Measurements from ENCODE around the gene WNK4.
A peak's percentile ranks its signal among the peaks of the same experiment; 100 is the strongest.

Gene WNK4

DNA sequence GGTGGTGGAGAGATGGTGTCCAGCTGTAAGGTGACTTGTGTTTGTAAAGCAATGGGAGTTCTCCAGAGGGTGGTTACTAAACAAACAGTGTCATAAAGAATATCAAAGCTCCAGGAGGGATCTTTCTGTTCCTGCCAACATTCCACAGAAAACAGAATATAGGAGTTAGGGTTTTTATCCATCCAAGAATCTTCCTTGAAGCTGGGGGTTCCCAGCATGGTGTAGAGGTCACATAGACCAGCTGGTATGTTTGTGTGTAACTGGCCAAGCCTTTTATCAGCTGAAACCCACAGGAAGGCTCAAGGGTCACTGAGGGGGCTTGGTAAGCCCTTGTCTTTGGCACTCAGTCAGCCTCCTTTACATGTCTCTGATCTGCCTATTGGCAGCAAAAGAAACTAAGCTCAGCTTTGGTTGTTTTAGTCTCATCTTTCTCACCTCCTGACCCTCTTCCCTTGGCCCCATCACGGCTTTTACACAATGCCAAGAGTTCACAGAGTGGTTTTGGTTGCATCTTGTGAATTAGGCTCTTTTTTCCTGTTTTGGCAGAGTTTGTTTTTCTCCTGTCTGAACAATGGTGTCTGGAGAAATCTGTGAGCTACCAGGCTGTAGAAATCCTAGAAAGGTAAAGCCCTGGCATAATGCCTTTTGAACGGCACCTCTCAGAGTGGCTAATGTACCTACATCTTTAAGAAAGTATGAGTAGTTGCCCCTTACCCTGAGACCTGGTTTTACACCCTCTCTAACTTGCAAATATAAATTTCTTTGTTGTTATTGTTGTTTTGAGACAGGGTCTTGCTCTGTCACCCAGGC, 22.9 kb downstream of the WNK4 start:
- Histone ChIP-seq H3K27ac (ENCODE audit: low read length) (no peak overlapping the region), H3K9me3 (ENCODE audit: control insufficient read depth in 1 of 2, low read length in 2 of 2) (no peaks in the 10 kb centered on the region), H3K4me1 (ENCODE audit: control insufficient read depth in 1 of 2, insufficient read depth in 2 of 2, low read length in 2 of 2) (peaks cover 4 to 20% of the 10 kb centered on the region in 2 donors), H3K4me3 (ENCODE audit: low read depth in 1 of 2, low read length in 2 of 2) (no peak overlapping the region), H3K36me3 (ENCODE audit: control insufficient read depth in 1 of 2, insufficient read depth in 2 of 2, low read length in 2 of 2) (no peaks in the 10 kb centered on the region), H3K27me3 (ENCODE audit: low read depth, low read length) (no peaks in the 10 kb centered on the region)

DNA sequence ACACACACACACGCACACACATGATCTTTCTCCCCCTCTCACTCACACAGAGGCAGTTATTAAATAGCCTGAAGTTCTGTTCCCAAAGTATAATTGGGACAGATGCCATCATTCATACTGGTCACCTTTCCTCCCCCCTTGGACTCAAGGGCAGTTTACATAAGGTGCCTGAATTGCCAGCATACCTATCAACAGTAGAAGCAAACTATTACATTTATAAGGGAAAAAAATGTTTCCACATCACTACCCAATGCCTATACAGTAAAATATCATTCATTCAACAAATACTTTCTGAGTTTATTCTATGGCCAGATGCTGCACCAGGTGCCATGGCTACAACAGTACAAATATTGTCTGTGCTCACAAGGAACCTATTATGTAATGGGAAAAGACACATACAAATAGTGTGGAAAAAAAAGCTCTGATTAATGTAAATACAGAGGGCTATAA, 24.5 kb downstream of the WNK4 start:
- no peaks in the 10 kb centered on the region for H3K9me3 ChIP-seq (ENCODE audit: control insufficient read depth in 1 of 2, low read length in 2 of 2)
- H3K27me3 ChIP-seq (ENCODE audit: low read depth, low read length), result no peaks in the 10 kb centered on the region
- no peaks in the 10 kb centered on the region for H3K36me3 ChIP-seq (ENCODE audit: control insufficient read depth in 1 of 2, insufficient read depth in 2 of 2, low read length in 2 of 2)
- peaks cover 0 to 30% of the 10 kb centered on the region in 2 donors for H3K4me1 ChIP-seq (ENCODE audit: control insufficient read depth in 1 of 2, insufficient read depth in 2 of 2, low read length in 2 of 2)
- no peak overlapping the region for H3K4me3 ChIP-seq (ENCODE audit: low read depth in 1 of 2, low read length in 2 of 2)
- peak overlapping the region; percentile 72 for H3K27ac ChIP-seq (ENCODE audit: low read length)

DNA sequence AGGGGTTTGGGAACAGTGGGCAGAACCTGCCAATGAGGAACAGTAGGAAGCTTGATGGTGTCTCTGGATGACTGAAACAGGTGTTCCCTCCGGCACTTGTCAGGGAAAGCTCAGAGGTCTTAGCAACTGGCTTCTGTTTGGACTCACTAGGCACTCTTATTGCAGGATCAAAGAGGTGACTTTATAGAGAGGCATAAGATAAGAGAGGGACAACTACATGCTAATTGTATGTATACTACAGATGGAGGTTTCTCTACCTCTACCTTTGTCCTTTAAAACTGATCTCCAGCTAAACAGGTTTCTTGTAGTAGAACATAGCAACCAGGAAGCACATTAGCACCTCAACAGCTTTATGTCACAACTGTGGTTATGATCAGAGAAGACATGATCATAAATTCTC, 25.8 kb downstream of the WNK4 start:
- H3K27ac ChIP-seq (ENCODE audit: low read length), result no peak overlapping the region
- H3K36me3 ChIP-seq (ENCODE audit: control insufficient read depth in 1 of 2, insufficient read depth in 2 of 2, low read length in 2 of 2), result peaks cover 8 to 9% of the 10 kb centered on the region in 2 donors
- no peak overlapping the region for H3K4me3 ChIP-seq (ENCODE audit: low read depth in 1 of 2, low read length in 2 of 2)
- H3K4me1 ChIP-seq (ENCODE audit: control insufficient read depth in 1 of 2, insufficient read depth in 2 of 2, low read length in 2 of 2), result peaks cover 0 to 30% of the 10 kb centered on the region in 2 donors
- no peaks in the 10 kb centered on the region for H3K9me3 ChIP-seq (ENCODE audit: control insufficient read depth in 1 of 2, low read length in 2 of 2)
- no peaks in the 10 kb centered on the region for H3K27me3 ChIP-seq (ENCODE audit: low read depth, low read length)

DNA sequence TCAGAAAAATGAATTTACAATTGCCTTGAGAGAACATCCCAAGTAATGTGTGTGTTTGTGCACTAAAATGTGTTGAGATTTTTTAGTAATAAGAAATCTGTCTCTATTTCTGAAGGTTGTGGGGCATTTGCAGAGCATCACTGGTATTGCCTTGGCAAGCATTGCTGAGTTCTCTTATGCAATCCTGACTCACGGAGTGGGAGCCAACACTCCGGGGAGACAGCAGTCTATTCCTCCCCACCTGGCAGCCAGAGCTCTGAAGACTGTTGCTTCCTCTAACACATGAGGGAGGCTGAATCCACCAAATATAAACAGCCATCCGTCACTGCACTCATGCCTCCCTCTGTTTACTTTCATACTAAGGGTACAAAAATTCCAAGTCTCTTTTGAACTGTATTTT, 28.8 kb downstream of the WNK4 start:
- Histone ChIP-seq H3K36me3 (ENCODE audit: control insufficient read depth in 1 of 2, insufficient read depth in 2 of 2, low read length in 2 of 2) (peaks cover 18 to 24% of the 10 kb centered on the region in 2 donors), H3K4me3 (ENCODE audit: low read depth in 1 of 2, low read length in 2 of 2) (no peak overlapping the region), H3K4me1 (ENCODE audit: control insufficient read depth in 1 of 2, insufficient read depth in 2 of 2, low read length in 2 of 2) (peaks cover 2 to 32% of the 10 kb centered on the region in 2 donors), H3K27me3 (ENCODE audit: low read depth, low read length) (no peaks in the 10 kb centered on the region), H3K9me3 (ENCODE audit: control insufficient read depth in 1 of 2, low read length in 2 of 2) (no peaks in the 10 kb centered on the region), H3K27ac (ENCODE audit: low read length) (no peak overlapping the region)

DNA sequence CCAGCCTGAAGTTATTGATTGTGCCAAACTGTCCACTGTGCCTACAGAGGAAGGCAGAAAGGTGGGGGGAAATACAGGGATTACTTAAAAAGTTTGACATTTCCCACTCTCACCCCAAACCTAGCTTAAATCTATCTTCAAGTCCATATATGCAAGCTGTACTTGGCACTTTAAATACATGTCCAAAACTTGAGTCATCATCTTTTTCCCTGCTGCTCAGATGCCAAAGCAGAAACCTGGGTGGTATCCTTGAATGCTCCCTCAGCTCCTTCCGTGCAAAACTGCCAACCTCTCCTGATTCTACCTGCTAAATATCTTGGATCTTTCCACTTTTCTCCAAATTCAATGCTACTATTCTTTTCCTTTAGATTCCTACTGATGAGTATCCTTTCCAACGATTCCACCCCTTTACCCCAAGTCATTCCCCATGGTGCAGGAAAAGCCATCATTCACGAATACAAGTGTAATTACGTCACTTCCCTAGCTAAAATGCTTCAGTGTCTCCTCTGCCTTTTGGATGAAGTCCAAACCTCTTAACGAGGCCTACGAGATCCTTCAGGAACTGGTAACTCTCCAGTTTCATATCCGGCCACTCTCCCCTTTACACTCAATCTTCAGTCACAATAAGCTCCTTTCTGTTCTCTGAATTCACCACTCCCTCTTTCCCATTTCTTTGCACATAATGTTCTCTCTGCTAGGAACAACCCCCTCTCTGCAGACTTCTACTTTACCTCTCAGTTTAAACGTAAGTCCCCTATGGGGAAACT, 34.4 kb downstream of the WNK4 start:
- Histone ChIP-seq H3K27me3 (ENCODE audit: low read depth, low read length) (no peaks in the 10 kb centered on the region), H3K27ac (ENCODE audit: low read length) (peak overlapping the region; percentile 73), H3K4me1 (ENCODE audit: control insufficient read depth in 1 of 2, insufficient read depth in 2 of 2, low read length in 2 of 2) (peaks cover 16 to 33% of the 10 kb centered on the region in 2 donors), H3K9me3 (ENCODE audit: control insufficient read depth in 1 of 2, low read length in 2 of 2) (no peaks in the 10 kb centered on the region), H3K4me3 (ENCODE audit: low read depth in 1 of 2, low read length in 2 of 2) (no peak overlapping the region), H3K36me3 (ENCODE audit: control insufficient read depth in 1 of 2, insufficient read depth in 2 of 2, low read length in 2 of 2) (peaks cover 62 to 69% of the 10 kb centered on the region in 2 donors)

DNA sequence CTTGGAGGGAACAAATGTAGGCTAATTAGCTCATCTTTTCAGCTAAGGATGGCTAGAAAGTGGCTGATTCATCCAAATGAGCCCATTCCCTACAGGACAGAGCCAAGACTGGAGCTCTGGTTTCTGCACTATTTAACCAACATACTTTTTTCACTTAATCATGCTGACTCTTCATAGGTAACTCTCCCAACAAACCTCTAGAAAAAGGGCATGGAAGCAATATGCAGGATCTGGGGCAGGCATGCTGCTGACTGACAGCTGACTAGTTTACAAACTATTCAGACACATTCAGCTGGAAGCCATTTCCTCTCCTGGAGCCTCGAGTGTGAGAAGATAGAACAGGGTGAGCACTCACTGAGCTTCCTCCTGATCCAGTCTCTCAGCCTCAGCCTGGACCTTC, 37.5 kb downstream of the WNK4 start:
- H3K27me3 ChIP-seq (ENCODE audit: low read depth, low read length), result no peaks in the 10 kb centered on the region
- H3K36me3 ChIP-seq (ENCODE audit: control insufficient read depth in 1 of 2, insufficient read depth in 2 of 2, low read length in 2 of 2), result peaks cover 62 to 68% of the 10 kb centered on the region in 2 donors
- H3K27ac ChIP-seq (ENCODE audit: low read length), result no peak overlapping the region
- no peak overlapping the region for H3K4me3 ChIP-seq (ENCODE audit: low read depth in 1 of 2, low read length in 2 of 2)
- no peaks in the 10 kb centered on the region for H3K9me3 ChIP-seq (ENCODE audit: control insufficient read depth in 1 of 2, low read length in 2 of 2)
- H3K4me1 ChIP-seq (ENCODE audit: control insufficient read depth in 1 of 2, insufficient read depth in 2 of 2, low read length in 2 of 2), result peaks cover 16 to 39% of the 10 kb centered on the region in 2 donors

DNA sequence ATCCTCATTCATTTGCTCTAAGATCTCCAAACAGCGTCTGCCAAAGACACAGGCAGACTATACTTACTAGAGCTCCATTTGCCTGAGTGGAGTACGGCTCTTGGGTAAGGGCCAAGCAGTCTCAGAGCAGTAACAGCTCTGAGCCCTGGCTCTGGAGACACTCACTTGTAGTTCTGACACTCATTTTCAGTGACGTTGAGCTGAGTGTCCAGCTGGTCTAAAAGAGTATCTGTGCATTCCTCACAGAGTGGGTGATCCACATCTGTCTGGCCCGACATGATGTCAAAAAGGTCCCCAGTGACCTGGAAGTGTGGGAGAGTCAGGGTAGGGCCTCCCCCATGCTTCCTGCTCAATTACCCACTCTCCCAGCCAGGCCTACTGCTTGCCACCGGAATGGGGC, 38.0 kb downstream of the WNK4 start:
- Histone ChIP-seq H3K36me3 (ENCODE audit: control insufficient read depth in 1 of 2, insufficient read depth in 2 of 2, low read length in 2 of 2) (peaks cover 62 to 68% of the 10 kb centered on the region in 2 donors), H3K9me3 (ENCODE audit: control insufficient read depth in 1 of 2, low read length in 2 of 2) (no peaks in the 10 kb centered on the region), H3K27ac (ENCODE audit: low read length) (no peak overlapping the region), H3K4me1 (ENCODE audit: control insufficient read depth in 1 of 2, insufficient read depth in 2 of 2, low read length in 2 of 2) (peaks cover 16 to 43% of the 10 kb centered on the region in 2 donors), H3K27me3 (ENCODE audit: low read depth, low read length) (no peaks in the 10 kb centered on the region), H3K4me3 (ENCODE audit: low read depth in 1 of 2, low read length in 2 of 2) (no peak overlapping the region)

DNA sequence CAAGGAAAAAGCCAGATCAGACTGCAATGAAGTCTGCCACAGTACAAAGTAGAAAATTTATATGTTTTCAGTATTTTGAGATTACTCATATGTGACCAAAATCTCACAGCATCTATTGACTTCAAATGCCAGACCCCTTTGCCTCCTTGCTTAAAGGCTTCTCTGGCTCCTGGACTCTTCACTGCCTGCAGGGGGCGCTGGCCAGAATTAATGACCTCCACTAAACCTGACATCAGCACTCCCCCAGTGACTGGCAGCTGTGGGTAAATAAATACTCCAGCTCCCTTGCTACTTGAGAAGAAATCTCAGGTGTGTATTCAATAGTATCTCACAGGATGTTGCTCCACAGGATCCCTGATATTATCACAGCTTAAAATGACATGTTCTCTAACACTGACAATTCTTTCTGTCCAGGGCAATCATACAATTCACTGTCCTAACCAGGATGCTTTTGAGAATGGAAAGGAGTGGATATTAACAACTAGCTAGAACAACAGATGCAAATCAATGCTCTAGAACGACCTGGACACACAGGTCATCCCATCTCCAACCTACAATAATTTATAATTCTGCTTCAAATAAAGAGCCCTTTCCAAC, 39.6 kb downstream of the WNK4 start:
- Histone ChIP-seq H3K4me1 (ENCODE audit: control insufficient read depth in 1 of 2, insufficient read depth in 2 of 2, low read length in 2 of 2) (peaks cover 9 to 37% of the 10 kb centered on the region in 2 donors), H3K4me3 (ENCODE audit: low read depth in 1 of 2, low read length in 2 of 2) (no peak overlapping the region), H3K36me3 (ENCODE audit: control insufficient read depth in 1 of 2, insufficient read depth in 2 of 2, low read length in 2 of 2) (peaks cover 45 to 64% of the 10 kb centered on the region in 2 donors), H3K9me3 (ENCODE audit: control insufficient read depth in 1 of 2, low read length in 2 of 2) (no peaks in the 10 kb centered on the region), H3K27me3 (ENCODE audit: low read depth, low read length) (no peaks in the 10 kb centered on the region), H3K27ac (ENCODE audit: low read length) (no peak overlapping the region)

DNA sequence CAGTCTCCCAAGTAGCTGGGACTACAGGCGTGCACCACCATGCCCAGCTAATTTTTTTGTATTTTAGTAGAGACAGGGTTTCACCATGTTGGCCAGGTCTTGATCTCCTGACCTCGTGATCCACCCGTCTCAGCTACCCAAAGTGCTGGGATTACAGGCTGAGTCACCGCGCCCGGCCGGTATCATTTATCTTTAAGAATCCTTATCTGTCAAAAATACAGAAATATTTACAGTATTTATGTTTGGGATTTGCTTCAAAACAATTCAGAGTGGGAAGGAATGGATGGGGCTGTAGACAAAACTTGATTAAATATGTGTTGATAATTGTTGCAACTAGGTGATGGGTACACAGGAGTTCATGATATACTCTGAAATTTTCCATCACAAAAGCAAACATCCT, 40.8 kb downstream of the WNK4 start:
- Histone ChIP-seq H3K27me3 (ENCODE audit: low read depth, low read length) (no peaks in the 10 kb centered on the region), H3K4me3 (ENCODE audit: low read depth in 1 of 2, low read length in 2 of 2) (no peak overlapping the region), H3K9me3 (ENCODE audit: control insufficient read depth in 1 of 2, low read length in 2 of 2) (no peaks in the 10 kb centered on the region), H3K4me1 (ENCODE audit: control insufficient read depth in 1 of 2, insufficient read depth in 2 of 2, low read length in 2 of 2) (peaks cover 3 to 28% of the 10 kb centered on the region in 2 donors), H3K36me3 (ENCODE audit: control insufficient read depth in 1 of 2, insufficient read depth in 2 of 2, low read length in 2 of 2) (peaks cover 34 to 53% of the 10 kb centered on the region in 2 donors), H3K27ac (ENCODE audit: low read length) (no peak overlapping the region)

DNA sequence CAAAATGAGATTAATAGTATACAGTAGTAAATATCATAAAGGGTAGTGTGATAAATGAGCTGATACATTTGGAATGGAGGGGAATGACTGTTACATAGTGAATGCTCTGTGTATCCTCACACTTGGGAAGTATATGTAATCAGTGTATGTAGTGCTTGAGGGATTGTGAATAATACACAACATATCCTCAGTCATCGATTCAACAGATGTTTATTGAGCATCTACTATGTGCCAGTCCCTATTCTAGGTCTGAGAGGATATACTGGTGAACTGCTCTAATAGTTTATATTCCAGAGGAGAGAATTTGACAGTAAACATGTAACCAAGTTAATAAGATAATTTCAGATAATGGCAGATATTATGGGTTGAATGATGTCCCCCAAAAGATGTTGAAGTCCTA, 47.1 kb downstream of the WNK4 start:
- Histone ChIP-seq H3K4me1 (ENCODE audit: control insufficient read depth in 1 of 2, insufficient read depth in 2 of 2, low read length in 2 of 2) (peaks cover 3 to 12% of the 10 kb centered on the region in 2 donors), H3K9me3 (ENCODE audit: control insufficient read depth in 1 of 2, low read length in 2 of 2) (no peaks in the 10 kb centered on the region), H3K4me3 (ENCODE audit: low read depth in 1 of 2, low read length in 2 of 2) (no peak overlapping the region), H3K27me3 (ENCODE audit: low read depth, low read length) (no peaks in the 10 kb centered on the region), H3K27ac (ENCODE audit: low read length) (no peak overlapping the region), H3K36me3 (ENCODE audit: control insufficient read depth in 1 of 2, insufficient read depth in 2 of 2, low read length in 2 of 2) (no peaks in the 10 kb centered on the region)

DNA sequence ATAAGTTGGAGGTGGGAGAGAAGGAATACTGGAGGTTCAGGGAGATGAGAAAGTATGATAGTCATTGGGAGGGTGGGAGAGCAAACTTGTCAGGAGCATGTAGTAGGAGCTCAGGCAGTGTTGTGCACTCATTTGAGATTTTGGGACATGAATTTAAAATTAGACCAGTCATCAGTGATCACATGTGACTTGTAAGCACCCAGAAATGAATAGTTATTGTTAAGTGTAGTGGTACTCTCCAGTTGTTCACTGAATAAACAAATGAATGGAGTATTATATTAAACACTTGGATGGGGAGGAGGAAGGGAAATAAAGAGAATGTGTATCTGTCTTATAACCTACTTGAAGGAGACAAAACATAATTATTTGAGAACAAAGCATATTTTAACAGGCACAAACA, 50.6 kb downstream of the WNK4 start:
- peaks cover 3% of the 10 kb centered on the region in 2 donors for H3K36me3 ChIP-seq (ENCODE audit: control insufficient read depth in 1 of 2, insufficient read depth in 2 of 2, low read length in 2 of 2)
- H3K4me3 ChIP-seq (ENCODE audit: low read depth in 1 of 2, low read length in 2 of 2), result no peak overlapping the region
- no peaks in the 10 kb centered on the region for H3K27me3 ChIP-seq (ENCODE audit: low read depth, low read length)
- peaks cover 11 to 15% of the 10 kb centered on the region in 2 donors for H3K4me1 ChIP-seq (ENCODE audit: control insufficient read depth in 1 of 2, insufficient read depth in 2 of 2, low read length in 2 of 2)
- no peaks in the 10 kb centered on the region for H3K9me3 ChIP-seq (ENCODE audit: control insufficient read depth in 1 of 2, low read length in 2 of 2)
- no peak overlapping the region for H3K27ac ChIP-seq (ENCODE audit: low read length)
